KMS-11 (cell line): ENCODE measurements around the gene BAX.

Experiments used
- H2AFZ ChIP-seq: fragments of 200-600 bp; sonication (generic); 2 replicates; pipeline ENCODE4 v1.6.1; 2016; ENCODE audit warnings: antibody characterized with exemption, mixed run types, low read depth
- H3K27ac ChIP-seq: fragments of 200-600 bp; sonication (generic); 2 replicates; pipeline ENCODE4 v1.6.1; 2016; ENCODE audit warnings: mild to moderate bottlenecking, mixed run types
- H3K27me3 ChIP-seq: fragments of 200-600 bp; sonication (generic); 2 replicates; pipeline ENCODE4 v1.6.1; 2017; ENCODE audit warnings: mild to moderate bottlenecking, low read depth, mixed run types, moderate library complexity; ENCODE audit not compliant: insufficient read depth
- H3K36me3 ChIP-seq: fragments of 200-600 bp; sonication (generic); 2 replicates; pipeline ENCODE4 v1.6.1; 2017; ENCODE audit warnings: mild to moderate bottlenecking, mixed run types; ENCODE audit not compliant: insufficient read depth
- H3K4me1 ChIP-seq: fragments of 200-600 bp; sonication (generic); 2 replicates; pipeline ENCODE4 v1.6.1; 2016; ENCODE audit warnings: mild to moderate bottlenecking, low read depth, mixed run types; ENCODE audit not compliant: poor library complexity, severe bottlenecking
- H3K4me2 ChIP-seq: fragments of 200-600 bp; sonication (generic); 2 replicates; pipeline ENCODE4 v1.7.0; 2016; ENCODE audit warnings: mild to moderate bottlenecking, mixed run types
- H3K4me3 ChIP-seq: fragments of 200-600 bp; sonication (generic); IDR thresholded peaks from 2 replicates; pipeline ENCODE4 v1.6.1; 2017; ENCODE audit warnings: low read depth, low read length, mixed read lengths; ENCODE audit not compliant: insufficient read depth
- H3K79me2 ChIP-seq: fragments of 200-600 bp; sonication (generic); 2 replicates; pipeline ENCODE4 v1.6.1; 2016; ENCODE audit warnings: low read depth, mixed run types; ENCODE audit not compliant: insufficient read depth
- H3K9ac ChIP-seq: fragments of 200-600 bp; sonication (generic); 2 replicates; pipeline ENCODE4 v1.6.1; 2016; ENCODE audit warnings: mild to moderate bottlenecking, mixed run types
- H4K20me1 ChIP-seq: fragments of 200-600 bp; sonication (generic); 2 replicates; pipeline ENCODE4 v1.6.1; 2016; ENCODE audit warnings: mild to moderate bottlenecking, mixed run types; ENCODE audit not compliant: insufficient read depth
- CTCF ChIP-seq: fragments of 200-600 bp; sonication (generic); conservative IDR thresholded peaks from 2 replicates; pipeline ENCODE4 v1.6.1; 2017; ENCODE audit warnings: low read depth, mild to moderate bottlenecking, antibody characterized with exemption, low read length, moderate library complexity, mixed read lengths

Gene BAX

GRCh38 chr19:49004964-49005614 is 50.4 kb downstream of the BAX start:
- no peak for TF ChIP-seq CTCF
- Histone ChIP-seq H3K4me2 (no peak overlapping the region), H2AFZ (no peak overlapping the region), H3K4me3 (no peak overlapping the region), H3K9ac (no peak overlapping the region), H3K79me2 (no peaks in the 10 kb centered on the region), H4K20me1 (no peaks in the 10 kb centered on the region), H3K27ac (no peak overlapping the region), H3K36me3 (peaks cover 7% of the 10 kb centered on the region; the same call in 1 of the 2 replicates), H3K4me1 (no peaks in the 10 kb centered on the region), H3K27me3 (no peaks in the 10 kb centered on the region)

- no peaks in the 10 kb centered on the region for H3K79me2 ChIP-seq
- H4K20me1 ChIP-seq = no peaks in the 10 kb centered on the region
- H3K4me2 ChIP-seq = no peak overlapping the region
- no peaks in the 10 kb centered on the region for H3K4me1 ChIP-seq
- peaks cover 7% of the 10 kb centered on the region; the same call in 1 of the 2 replicates for H3K36me3 ChIP-seq
- no peak overlapping the region for H3K4me3 ChIP-seq
- no peak overlapping the region for H3K27ac ChIP-seq
- no peaks in the 10 kb centered on the region for H3K27me3 ChIP-seq
- H3K9ac ChIP-seq = no peak overlapping the region
- H2AFZ ChIP-seq = no peak overlapping the region
- TF ChIP-seq CTCF = no peak
Measured at GRCh38 chr19:49006905-49007304, 52.2 kb downstream of the BAX start.

- no peak overlapping the region for H3K4me2 ChIP-seq
- H3K4me1 ChIP-seq = no peaks in the 10 kb centered on the region
- H3K9ac ChIP-seq = no peak overlapping the region
- no peaks in the 10 kb centered on the region for H3K27me3 ChIP-seq
- H3K27ac ChIP-seq = no peak overlapping the region
- H3K79me2 ChIP-seq = no peaks in the 10 kb centered on the region
- no peak for TF ChIP-seq CTCF
- no peaks in the 10 kb centered on the region for H4K20me1 ChIP-seq
- H2AFZ ChIP-seq = no peak overlapping the region
- H3K4me3 ChIP-seq = no peak overlapping the region
- H3K36me3 ChIP-seq = peaks cover 7% of the 10 kb centered on the region; the same call in 1 of the 2 replicates
Measured at GRCh38 chr19:49009828-49010227, 55.2 kb downstream of the BAX start.

- Histone ChIP-seq H3K9ac (no peak overlapping the region), H3K4me1 (no peaks in the 10 kb centered on the region), H3K79me2 (no peaks in the 10 kb centered on the region), H3K4me3 (no peak overlapping the region), H3K36me3 (peaks cover 7% of the 10 kb centered on the region; the same call in 1 of the 2 replicates), H3K27me3 (no peaks in the 10 kb centered on the region), H2AFZ (no peak overlapping the region), H4K20me1 (no peaks in the 10 kb centered on the region), H3K4me2 (no peak overlapping the region), H3K27ac (no peak overlapping the region)
- no peak for TF ChIP-seq CTCF
Measured at GRCh38 chr19:49010453-49010852, 55.8 kb downstream of the BAX start.
